GM19023 (cell line): ENCODE results near the gene SLCO3A1.
"Not testable (repeated sequence)": the region's sequence is repeated elsewhere in the genome, so short reads cannot be mapped to it uniquely, and the experiment has no call there.

Experiments
- ATAC-seq: cut with Tn5 transposase; IDR thresholded peaks from one replicate; pipeline ENCODE4 v1.9.1; 2021; ENCODE audit warnings: mild to moderate bottlenecking, moderate library complexity; ENCODE audit not compliant: unreplicated experiment

Gene SLCO3A1

GRCh38 chr15:92187975-92188374 lies 334.5 kb downstream of the SLCO3A1 start:
- ATAC-seq = no peak

DNA sequence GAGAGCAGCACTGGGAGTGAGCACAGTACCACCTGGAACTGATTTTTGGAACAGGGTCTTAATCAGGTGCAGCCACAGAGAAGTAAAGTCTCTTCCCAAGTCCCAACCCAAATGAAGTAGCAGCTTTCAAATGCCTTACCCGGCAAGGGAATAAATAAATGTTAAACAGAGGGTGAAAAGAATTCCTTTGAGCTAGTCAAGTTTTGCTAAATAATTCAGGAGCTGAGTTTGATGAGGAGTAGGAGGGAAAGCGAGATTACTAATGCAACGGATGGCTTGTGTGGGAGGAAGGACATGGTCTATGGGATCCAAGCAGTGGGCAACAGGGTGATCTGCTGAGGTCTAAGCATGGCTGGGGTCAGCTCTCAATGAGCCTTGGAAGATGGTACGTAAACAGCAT lies 335.7 kb downstream of the SLCO3A1 start:
- ATAC-seq = no peak

DNA sequence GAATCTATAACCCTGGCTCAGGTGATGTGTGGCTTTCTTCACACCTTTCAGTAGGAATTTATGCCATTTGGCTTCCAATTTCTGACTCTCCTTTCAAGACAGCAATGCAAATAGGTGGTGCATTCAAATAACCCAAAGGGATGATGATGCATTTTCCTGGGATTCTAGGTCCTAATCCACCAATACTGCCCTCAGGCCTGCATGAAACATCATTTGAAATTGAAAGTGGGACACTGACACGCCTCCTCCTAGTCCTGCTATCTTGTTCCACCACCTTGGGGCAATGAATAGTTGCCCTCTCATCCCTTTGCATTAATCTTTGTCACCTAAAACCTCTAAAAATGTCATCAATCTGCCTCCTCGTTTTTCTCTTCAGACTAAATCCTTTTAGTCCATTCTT lies 341.7 kb downstream of the SLCO3A1 start:
- ATAC-seq = no peak

DNA sequence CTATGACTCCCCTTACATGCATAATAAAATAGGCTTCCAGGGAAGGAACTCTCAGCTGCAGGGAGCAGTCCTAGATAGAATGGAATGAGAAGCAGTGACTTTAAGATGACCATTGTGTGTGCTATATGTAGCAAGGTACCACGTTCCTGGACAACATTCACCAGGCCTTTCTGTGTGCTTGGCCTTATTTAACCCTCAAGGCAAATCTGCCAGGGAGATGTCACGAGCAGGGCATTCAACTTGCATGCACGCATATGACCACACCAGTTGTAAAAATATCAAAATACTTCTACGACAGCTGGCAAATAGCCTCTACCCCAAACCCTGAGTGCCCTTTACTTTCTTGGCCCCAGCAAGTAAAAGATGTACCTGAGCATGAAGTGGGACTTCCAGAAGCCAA lies 342.8 kb downstream of the SLCO3A1 start:
- ATAC-seq = no peak

DNA sequence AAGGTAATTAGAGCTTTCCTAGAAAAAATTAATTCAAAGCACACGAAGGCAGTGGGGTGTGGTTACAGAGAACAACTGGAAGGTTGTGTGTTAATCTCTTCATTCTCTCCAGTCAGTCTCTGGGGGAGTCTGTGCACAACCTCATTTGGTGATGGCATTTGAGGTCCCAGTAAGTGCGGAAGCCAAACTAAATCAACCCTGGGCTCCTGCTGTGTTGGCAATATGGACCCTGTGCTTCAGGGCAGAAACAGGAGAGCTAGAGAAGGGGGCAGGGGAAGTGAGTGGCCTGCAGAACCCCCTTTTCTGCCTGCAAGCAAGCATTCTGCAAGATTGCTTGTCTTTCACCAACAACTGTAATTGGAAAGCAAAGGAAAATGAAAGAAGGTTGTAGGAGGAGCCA lies 344.2 kb downstream of the SLCO3A1 start:
- ATAC-seq = no peak

- no peak for ATAC-seq
Observed at GRCh38 chr15:92200891-92201290, 347.4 kb downstream of the SLCO3A1 start.

GRCh38 chr15:92205255-92205739 lies 351.8 kb downstream of the SLCO3A1 start:
- no peak for ATAC-seq

- not testable (repeated sequence) for ATAC-seq
Observed at GRCh38 chr15:92207601-92208000, 354.1 kb downstream of the SLCO3A1 start.
